NOMO-1 treated with DMSO at 0.1 percent for 48 hours (cell line): ENCODE data around the gene G3BP1.
A peak's percentile ranks its signal among the peaks of the same experiment; 100 is the strongest.
"Not testable (repeated sequence)": the region's sequence is repeated elsewhere in the genome, so short reads cannot be mapped to it uniquely, and the experiment has no call there.

Source experiments
- DNase-seq: peaks from one replicate; lab custom pipeline; 2025; ENCODE audit not compliant: unreplicated experiment; lab: John Stamatoyannopoulos, UW

Gene G3BP1

GRCh38 chr5:151751593-151751992 lies 20.2 kb upstream of the G3BP1 start:
- DNase-seq = no peak

- no peak for DNase-seq
These were observed 16.4 kb upstream of the G3BP1 start for GRCh38 chr5:151755383-151755782.

GRCh38 chr5:151757233-151758140 lies 14.3 kb upstream of the G3BP1 start:
- no peak for DNase-seq

GRCh38 chr5:151758141-151758429 lies 13.7 kb upstream of the G3BP1 start:
- no peak for DNase-seq

GRCh38 chr5:151758430-151759241 lies 13.1 kb upstream of the G3BP1 start, which contains the start of gene ATOX1:
ATOX1 (minus strand) TSS chr5:151758631; CDS start chr5:151758551, 80 bp downstream.
- DNase-seq = peak; percentile 78

- no peak for DNase-seq
These were observed 7.0 kb upstream of the G3BP1 start for GRCh38 chr5:151764801-151765200.

GRCh38 chr5:151766975-151767374 lies 4.8 kb upstream of the G3BP1 start:
- DNase-seq = no peak

- DNase-seq = peak; percentile 68
These were observed 1.1 kb upstream of the G3BP1 start for GRCh38 chr5:151770383-151771258.

GRCh38 chr5:151772029-151772845 lies 483 bp downstream of the G3BP1 start:
- DNase-seq = peak; percentile 20

GRCh38 chr5:151772846-151773561 lies 1.2 kb downstream of the G3BP1 start:
- no peak for DNase-seq

GRCh38 chr5:151773951-151774350 lies 2.2 kb downstream of the G3BP1 start:
- no peak for DNase-seq

- no peak for DNase-seq
These were observed 3.4 kb downstream of the G3BP1 start for GRCh38 chr5:151775025-151775606.

- no peak for DNase-seq
These were observed 7.9 kb downstream of the G3BP1 start for GRCh38 chr5:151779531-151780125.

- no peak for DNase-seq
These were observed 8.6 kb downstream of the G3BP1 start for GRCh38 chr5:151780348-151780747.

- no peak for DNase-seq
These were observed 9.4 kb downstream of the G3BP1 start for GRCh38 chr5:151781201-151781600.

- DNase-seq = not testable (repeated sequence)
These were observed 11.9 kb downstream of the G3BP1 start for GRCh38 chr5:151783664-151784063.

- no peak for DNase-seq
These were observed 12.4 kb downstream of the G3BP1 start for GRCh38 chr5:151784141-151784540.

- DNase-seq = no peak
These were observed 14.7 kb downstream of the G3BP1 start for GRCh38 chr5:151786468-151786867.

- DNase-seq = no peak
These were observed 16.1 kb downstream of the G3BP1 start for GRCh38 chr5:151787817-151788216.
